PC-3 (cell line): Measurements from ENCODE around the gene PRKAG3.
"Not testable (repeated sequence)": the region's sequence is repeated elsewhere in the genome, so short reads cannot be mapped to it uniquely, and the experiment has no call there.

Experiments used
- CTCF ChIP-seq: fragments of 300-600 bp; sonication (generic); conservative IDR thresholded peaks from 2 replicates; pipeline ENCODE4 v1.5.1; 2017; ENCODE audit warnings: antibody characterized with exemption, low read depth, mild to moderate bottlenecking, low read length
- EZH2 ChIP-seq: fragments of 300-600 bp; sonication (generic); IDR thresholded peaks from one replicate; pipeline ENCODE4 v1.6.1; 2017; ENCODE audit warnings: antibody characterized with exemption, mild to moderate bottlenecking, low read length; ENCODE audit not compliant: unreplicated experiment

GRCh38 chr2:218846963-218847362, 15.4 kb upstream of the PRKAG3 start:
- TF ChIP-seq EZH2, CTCF: not testable (repeated sequence)
